H1 (cell line): ENCODE measurements around the gene KIAA1755.

ENCODE experiments used
- CTCF ChIP-seq, 3 experiments: IDR thresholded peaks; 1 replicate in 2 of 3; 2 replicates in 1 of 3; pipeline versions ENCODE4 v1.5.1 to v1.6.1; 2011; ENCODE audit warnings: low read length in 3 of 3, mild to moderate bottlenecking in 3 of 3, inconsistent platforms in 2 of 3, low read depth in 1 of 3, moderate library complexity in 1 of 3; ENCODE audit not compliant: insufficient read depth in 1 of 3; ENCODE audit errors: control extremely low read depth in 1 of 3
- KDM5A ChIP-seq: fragments of 200-600 bp; IDR thresholded peaks from 2 replicates; pipeline ENCODE4 v1.7.1; 2012; ENCODE audit warnings: mild to moderate bottlenecking, low read length, inconsistent platforms, mixed read lengths
- SIN3A ChIP-seq, 2 experiments: IDR thresholded peaks in 1 of 2; conservative IDR thresholded peaks in 1 of 2; 2 replicates each; pipeline ENCODE4 v1.6.1; 2011 to 2012; ENCODE audit warnings: low read length in 2 of 2, improper control_type of control experiment in 1 of 2, low read depth in 1 of 2, mild to moderate bottlenecking in 1 of 2
- SUZ12 ChIP-seq: fragments of 200-600 bp; sonication (generic); IDR thresholded peaks from 2 replicates; pipeline ENCODE4 v1.6.1; 2012; ENCODE audit warnings: mild to moderate bottlenecking, inconsistent platforms, low read length, moderate library complexity, mixed read lengths

- TF ChIP-seq CTCF (IDR thresholded peaks at IDR 0.05; ENCODE audit: control extremely low read depth in 1 of 3, insufficient read depth in 1 of 3, low read depth in 1 of 3, low read length in 3 of 3), result no peak
- TF ChIP-seq KDM5A, result no peak
- no peak for TF ChIP-seq SIN3A (conservative IDR thresholded peaks at IDR 0.05 in 1 of 2, IDR thresholded peaks at IDR 0.05 in 1 of 2; ENCODE audit: low read depth in 1 of 2, low read length in 2 of 2)
- TF ChIP-seq SUZ12, result no peak
Observed at GRCh38 chr20:38243709-38244020, 16.9 kb downstream of the KIAA1755 start.
